Measurements from ENCODE around the gene ODC1. TPM values are rescaled to one million over a fixed set of nuclear protein-coding genes. Genes with fewer than 3 reads are reported as not detected.
A peak's percentile ranks its signal among the peaks of the same experiment; 100 is the strongest.

Gene ODC1
- total RNA-seq, 4 donors from 2014 or later: 70.1 to 158 (median 94.8) TPM

- 42 to 48% methylated on average over 5 of the region's 5 CpGs for WGBS, 2 donors
- TF ChIP-seq CTCF (IDR thresholded peaks at IDR 0.05) (no peak), EP300 (IDR thresholded peaks at IDR 0.05) (no peak), POLR2A (IDR thresholded peaks at IDR 0.05) (no peak)
- Histone ChIP-seq H3K36me3 (peaks cover 0 to 13% (median 0%) of the 10 kb centered on the region in 3 donors), H3K27ac (peak overlapping the region in 2 of 4 donors; percentile 92 to 99), H3K9me3 (no peaks in the 10 kb centered on the region), H3K27me3 (no peaks in the 10 kb centered on the region), H3K4me1 (peaks cover 0 to 45% (median 13%) of the 10 kb centered on the region in 4 donors), H3K4me3 (peak overlapping the region; percentile 70 to 98 (median 84))
- no peak for DNase-seq (ENCODE audit: low spot score in 2 of 2)
These were observed 1.3 kb upstream of the ODC1 start for GRCh38 chr2:10449486-10449831.

GRCh38 chr2:10448576-10449485, 704 bp upstream of the ODC1 start:
- H3K36me3 ChIP-seq: peaks cover 0 to 13% (median 0%) of the 10 kb centered on the region in 3 donors
- TF ChIP-seq EP300 (IDR thresholded peaks at IDR 0.05) (peak in 1 of 2 donors; percentile 95), POLR2A (IDR thresholded peaks at IDR 0.05) (peak; percentile 42 to 68), CTCF (IDR thresholded peaks at IDR 0.05) (peak in 2 of 5 experiments; percentile 11 to 24)
- 0 to 1% methylated on average over 34 to 37 of the region's 73 CpGs for whole genome bisulfite sequencing, 2 donors
- no peaks in the 10 kb centered on the region for H3K9me3 ChIP-seq
- H3K27ac ChIP-seq: peak overlapping the region; percentile 88 to 99 (median 92)
- peaks cover 0 to 45% (median 13%) of the 10 kb centered on the region in 4 donors for H3K4me1 ChIP-seq
- peak; percentile 73 to 77 for DNase-seq (ENCODE audit: low spot score in 2 of 2)
- H3K27me3 ChIP-seq: no peaks in the 10 kb centered on the region
- H3K4me3 ChIP-seq: peak overlapping the region; percentile 70 to 98 (median 84)

- WGBS, 2 donors: 1 to 4% methylated on average over 13 to 24 of the region's 32 CpGs
- peak overlapping the region; percentile 52 to 85 (median 68) for H3K4me3 ChIP-seq
- peak overlapping the region; percentile 85 to 99 (median 92) for H3K27ac ChIP-seq
- peaks cover 0 to 44% (median 13%) of the 10 kb centered on the region in 4 donors for H3K4me1 ChIP-seq
- TF ChIP-seq EP300 (IDR thresholded peaks at IDR 0.05): no peak
- TF ChIP-seq CTCF (IDR thresholded peaks at IDR 0.05): peak in 2 of 5 experiments; percentile 9 to 12
- H3K9me3 ChIP-seq: no peaks in the 10 kb centered on the region
- peaks cover 0 to 27% (median 2%) of the 10 kb centered on the region in 3 donors for H3K36me3 ChIP-seq
- no peaks in the 10 kb centered on the region for H3K27me3 ChIP-seq
- peak in 1 of 2 donors; percentile 24 for DNase-seq (ENCODE audit: low spot score in 2 of 2)
These were observed 730 bp downstream of the ODC1 start for GRCh38 chr2:10447300-10447894.

- no peaks in the 10 kb centered on the region for H3K27me3 ChIP-seq
- H3K36me3 ChIP-seq: peaks cover 2 to 35% (median 7%) of the 10 kb centered on the region in 3 donors
- 53 to 62% methylated on average over 6 of the region's 6 CpGs for WGBS, 2 donors
- no peak for DNase-seq (ENCODE audit: low spot score in 2 of 2)
- no peaks in the 10 kb centered on the region for H3K9me3 ChIP-seq
- H3K4me1 ChIP-seq: peaks cover 0 to 41% (median 13%) of the 10 kb centered on the region in 4 donors
- peak overlapping the region in 2 of 4 donors; percentile 85 to 99 for H3K27ac ChIP-seq
- TF ChIP-seq POLR2A (IDR thresholded peaks at IDR 0.05) (no peak), CTCF (IDR thresholded peaks at IDR 0.05) (no peak), EP300 (IDR thresholded peaks at IDR 0.05) (no peak)
- peak overlapping the region in 3 of 4 donors; percentile 65 to 85 (median 70) for H3K4me3 ChIP-seq
These were observed 1.5 kb downstream of the ODC1 start for GRCh38 chr2:10446631-10447030.

All from tibial nerve (tissue), 4 donors.